GM19328 (cell line): Measurements from ENCODE around the gene TUBGCP2.
A peak's percentile ranks its signal among the peaks of the same experiment; 100 is the strongest.
"Not testable (repeated sequence)": the region's sequence is repeated elsewhere in the genome, so short reads cannot be mapped to it uniquely, and the experiment has no call there.

Source experiments
- ATAC-seq: cut with Tn5 transposase; IDR thresholded peaks from one replicate; pipeline ENCODE4 v1.9.1; 2021; ENCODE audit warnings: mild to moderate bottlenecking, moderate library complexity; ENCODE audit not compliant: unreplicated experiment

Gene TUBGCP2

DNA sequence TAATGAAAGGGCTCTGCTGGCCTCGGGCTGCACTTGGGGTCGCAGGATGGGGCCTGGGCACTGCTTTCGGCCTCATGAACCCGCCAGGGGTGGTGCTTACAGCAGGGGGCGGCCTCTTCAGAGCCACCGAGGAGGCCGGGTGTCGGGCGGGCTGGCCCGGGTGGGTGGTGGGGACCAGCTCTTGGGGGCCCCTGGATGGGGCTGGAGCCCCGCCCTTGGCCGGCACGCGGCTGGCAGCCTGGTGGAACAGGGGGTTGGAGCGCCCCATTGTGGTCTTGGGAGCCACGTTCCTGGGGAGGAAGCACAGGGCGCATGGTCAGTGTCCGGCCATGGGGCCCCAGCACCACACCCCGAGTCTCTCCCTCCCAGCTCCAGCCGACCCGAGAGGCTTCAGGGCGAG lies 40.8 kb downstream of the TUBGCP2 start:
- ATAC-seq: no peak

DNA sequence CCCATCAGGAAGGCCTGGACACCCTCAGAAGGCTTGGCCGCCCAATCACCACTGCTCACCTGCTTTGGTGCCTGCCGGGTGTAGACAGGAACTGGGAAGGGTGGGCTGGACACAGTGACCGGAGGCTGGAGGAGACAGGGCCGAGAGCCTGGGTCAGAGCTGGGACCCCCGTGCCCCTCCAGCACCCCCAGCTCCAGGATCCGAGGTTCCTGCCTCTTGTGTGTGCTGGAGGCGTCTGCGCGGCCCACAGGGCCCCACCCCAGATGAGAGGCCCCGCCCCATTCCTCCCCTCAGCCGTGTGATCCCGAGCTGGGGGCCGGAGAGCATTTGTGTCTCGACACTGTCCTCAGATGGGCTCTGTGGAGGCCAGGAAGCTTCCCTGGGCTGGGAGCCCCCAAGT lies 41.4 kb downstream of the TUBGCP2 start:
- no peak for ATAC-seq

DNA sequence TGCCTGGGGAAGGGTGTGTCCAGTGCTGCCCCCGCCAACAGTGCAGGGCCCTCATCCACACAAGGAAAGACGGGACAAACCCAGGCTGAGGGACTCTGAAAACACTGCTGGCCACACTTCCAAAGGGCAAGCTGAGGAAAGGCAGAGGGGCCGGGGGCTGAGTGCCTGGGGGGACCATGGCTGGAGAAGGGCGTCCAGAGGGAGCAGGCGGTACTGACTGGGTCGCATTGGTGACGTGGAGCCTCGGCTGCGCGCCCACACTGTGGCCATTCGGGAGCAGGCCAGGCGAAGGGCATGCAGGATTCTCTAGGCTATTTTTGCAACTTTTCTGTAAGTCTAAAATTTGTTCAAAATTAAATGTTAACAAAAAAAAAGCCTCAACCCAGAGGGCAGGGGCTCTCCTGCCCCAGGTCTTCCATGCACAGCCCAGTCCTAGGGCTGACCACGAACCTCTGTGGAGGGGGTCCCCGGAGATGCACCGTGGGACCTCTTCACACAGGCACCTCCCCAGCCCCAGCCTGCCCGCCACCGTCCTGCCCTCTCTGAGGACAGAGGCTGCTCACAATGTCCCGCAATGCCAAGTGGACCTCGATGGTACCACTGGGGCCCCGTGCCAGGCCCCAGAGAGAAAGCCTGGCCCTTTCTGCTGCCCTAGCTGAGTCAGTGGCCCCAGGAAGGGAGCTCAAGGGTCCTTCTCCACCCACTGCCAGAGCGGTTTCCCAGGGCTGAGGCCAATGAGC lies 42.4 kb downstream of the TUBGCP2 start:
- no peak for ATAC-seq

DNA sequence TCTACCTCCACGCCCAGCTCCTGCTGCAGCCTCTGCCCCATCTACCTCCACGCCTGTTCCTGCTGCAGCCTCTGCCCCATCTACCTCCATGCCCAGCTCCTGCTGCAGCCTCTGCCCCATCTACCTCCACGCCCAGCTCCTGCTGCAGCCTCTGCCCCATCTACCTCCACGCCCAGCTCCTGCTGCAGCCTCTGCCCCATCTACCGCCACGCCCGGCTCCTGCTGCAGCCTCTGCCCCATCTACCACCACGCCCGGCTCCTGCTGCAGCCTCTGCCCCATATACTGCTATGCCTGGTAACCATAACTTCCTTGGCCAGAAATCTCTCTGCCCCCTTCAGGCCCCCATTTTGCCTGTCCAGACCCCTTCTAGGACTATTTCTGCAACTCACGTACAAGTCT lies 43.6 kb downstream of the TUBGCP2 start:
- not testable (repeated sequence) for ATAC-seq

DNA sequence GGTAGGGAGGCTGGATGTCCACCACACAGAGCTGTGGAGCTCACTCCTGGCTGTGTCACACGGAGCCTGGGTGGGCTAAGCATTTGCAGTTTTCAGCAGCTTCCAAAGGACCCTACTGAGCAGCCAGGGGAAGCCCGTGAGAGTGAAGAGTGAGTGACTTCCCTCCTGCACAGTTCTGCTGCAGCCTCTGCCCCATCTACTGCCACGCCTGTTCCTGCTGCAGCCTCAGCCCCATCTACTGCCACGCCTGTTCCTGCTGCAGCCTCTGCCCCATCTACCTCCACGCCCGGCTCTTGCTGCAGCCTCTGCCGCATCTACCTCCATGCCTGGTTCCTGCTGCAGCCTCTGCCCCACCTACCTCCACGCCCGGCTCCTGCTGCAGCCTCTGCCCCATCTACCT lies 44.2 kb downstream of the TUBGCP2 start:
- no peak for ATAC-seq

DNA sequence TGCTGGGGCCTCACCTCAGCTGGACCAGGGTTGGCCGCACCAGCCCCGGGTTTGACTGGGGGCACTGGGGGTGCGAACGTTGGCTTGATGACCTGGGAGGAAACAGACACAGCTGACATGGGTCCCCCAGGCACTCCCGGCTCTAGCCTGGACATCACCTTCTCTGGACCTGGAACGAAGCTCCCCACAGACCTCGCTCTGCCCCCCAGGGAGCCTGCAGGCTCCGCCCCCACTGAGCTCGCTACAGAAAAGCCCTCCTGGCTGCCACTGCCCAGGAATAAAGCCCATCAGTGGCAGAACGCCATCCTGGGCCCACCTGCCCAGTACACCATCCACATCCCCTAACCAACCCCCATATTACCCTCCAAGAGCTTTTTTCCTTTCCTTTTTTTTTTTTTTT lies 45.0 kb downstream of the TUBGCP2 start:
- ATAC-seq: no peak

DNA sequence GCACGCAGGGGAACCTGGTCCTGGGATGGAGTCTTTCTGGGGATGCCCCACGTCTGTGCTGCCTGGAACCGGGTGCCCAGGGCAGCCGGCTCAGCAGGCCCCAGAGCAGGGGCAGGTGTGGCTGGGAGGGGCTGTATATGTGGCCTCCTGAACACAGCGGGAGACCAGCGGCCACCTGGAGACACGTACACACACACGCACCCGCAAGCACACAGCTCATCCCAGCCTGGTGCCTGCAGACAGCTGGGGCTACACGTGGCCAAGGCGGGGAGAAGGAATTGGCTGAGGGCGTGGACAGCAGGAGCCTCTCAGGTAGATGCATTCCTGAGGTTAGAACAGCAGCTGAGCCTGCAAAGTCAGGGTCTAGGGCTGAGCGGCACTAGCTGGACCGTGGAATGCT lies 46.0 kb downstream of the TUBGCP2 start:
- ATAC-seq: no peak

DNA sequence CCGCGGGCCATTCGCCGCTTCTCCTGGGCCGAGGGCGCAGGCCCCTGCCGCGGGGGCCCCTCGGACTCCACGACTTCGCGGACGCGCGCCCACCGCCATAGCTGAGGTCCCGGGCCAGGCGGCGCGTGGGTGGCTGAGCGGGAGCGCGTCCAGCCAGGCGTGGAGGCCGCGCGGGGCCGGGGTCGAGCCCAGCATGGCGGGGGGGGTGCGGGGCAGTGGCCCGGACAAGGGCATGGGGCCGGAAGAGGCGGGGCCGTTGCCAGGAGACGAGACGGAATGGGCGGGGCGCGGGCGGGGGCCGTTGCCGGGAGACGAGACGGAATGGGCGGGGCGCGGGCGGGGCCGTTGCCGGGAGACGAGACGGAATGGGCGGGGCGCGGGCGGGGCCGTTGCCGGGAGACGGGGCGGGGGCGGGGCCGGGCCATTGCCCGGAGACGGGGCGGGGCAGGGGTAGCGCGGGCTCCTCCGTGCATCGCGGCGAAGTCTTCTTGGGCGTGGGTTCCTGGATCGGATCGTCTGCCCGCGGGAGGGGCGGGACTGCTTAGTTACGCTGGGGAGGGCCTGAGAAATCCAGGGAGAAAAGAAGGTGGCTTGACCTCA lies 46.8 kb downstream of the TUBGCP2 start:
- peak; percentile 52 for ATAC-seq

DNA sequence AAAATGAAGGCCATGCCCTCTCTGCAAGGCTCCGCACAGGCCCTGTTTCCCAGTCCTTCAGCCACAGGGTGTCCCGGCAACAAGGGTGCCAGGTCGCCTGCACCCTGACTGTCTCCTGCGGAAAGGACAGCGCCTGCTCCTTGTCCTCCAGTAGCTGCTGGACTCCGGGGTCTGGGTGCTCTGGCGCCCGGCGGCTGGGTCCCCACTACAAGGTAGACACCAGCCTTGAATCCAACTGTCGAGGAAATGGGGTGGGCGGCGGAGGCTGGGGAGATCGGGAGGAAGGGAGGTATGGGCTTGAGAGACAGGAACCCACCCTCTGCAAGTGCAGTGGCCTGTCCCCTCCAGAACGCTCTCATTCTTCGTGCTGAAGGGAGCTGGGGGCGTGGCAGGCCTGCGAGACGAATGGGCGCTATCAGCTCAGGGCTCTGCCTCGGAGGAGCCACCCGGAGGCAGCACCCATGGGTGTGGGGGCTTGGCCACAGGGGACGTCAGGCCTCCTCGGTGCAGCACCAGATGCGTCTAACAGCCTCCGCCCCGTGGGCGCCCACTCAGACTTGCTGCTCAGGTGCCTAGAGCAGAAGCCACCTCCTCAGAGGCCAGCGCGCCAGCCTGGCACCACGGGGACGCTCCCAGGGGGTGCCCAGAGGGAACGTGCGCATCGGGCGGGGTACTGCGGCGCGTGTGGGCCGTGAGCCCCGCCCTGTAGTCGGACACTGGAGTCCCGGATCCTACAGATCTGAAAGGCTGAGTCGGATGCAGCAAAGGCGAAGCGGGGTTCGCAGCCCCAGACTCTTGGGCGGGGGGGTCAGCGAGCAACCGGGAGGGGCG lies 47.6 kb downstream of the TUBGCP2 start:
- peak; percentile 53 for ATAC-seq

DNA sequence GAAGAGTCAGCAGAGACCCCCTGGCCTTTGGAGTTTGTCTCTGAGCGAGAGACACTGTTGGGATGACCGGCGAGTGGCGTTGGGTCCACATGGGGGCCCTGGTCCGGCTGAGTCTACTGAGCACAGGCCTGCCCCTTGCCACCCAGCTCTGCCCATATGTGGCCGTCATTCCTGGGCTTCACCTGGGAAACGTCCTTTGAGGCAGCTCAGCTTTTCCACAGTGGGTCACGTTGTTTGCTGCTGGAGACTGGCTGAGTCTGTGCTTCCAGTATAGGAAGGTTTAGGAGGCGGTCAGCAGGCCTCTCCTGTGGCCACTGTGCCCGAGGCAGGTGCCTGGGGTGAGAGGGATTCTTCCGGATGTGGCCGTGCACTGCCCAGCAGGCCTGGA lies 49.1 kb downstream of the TUBGCP2 start:
- no peak for ATAC-seq

DNA sequence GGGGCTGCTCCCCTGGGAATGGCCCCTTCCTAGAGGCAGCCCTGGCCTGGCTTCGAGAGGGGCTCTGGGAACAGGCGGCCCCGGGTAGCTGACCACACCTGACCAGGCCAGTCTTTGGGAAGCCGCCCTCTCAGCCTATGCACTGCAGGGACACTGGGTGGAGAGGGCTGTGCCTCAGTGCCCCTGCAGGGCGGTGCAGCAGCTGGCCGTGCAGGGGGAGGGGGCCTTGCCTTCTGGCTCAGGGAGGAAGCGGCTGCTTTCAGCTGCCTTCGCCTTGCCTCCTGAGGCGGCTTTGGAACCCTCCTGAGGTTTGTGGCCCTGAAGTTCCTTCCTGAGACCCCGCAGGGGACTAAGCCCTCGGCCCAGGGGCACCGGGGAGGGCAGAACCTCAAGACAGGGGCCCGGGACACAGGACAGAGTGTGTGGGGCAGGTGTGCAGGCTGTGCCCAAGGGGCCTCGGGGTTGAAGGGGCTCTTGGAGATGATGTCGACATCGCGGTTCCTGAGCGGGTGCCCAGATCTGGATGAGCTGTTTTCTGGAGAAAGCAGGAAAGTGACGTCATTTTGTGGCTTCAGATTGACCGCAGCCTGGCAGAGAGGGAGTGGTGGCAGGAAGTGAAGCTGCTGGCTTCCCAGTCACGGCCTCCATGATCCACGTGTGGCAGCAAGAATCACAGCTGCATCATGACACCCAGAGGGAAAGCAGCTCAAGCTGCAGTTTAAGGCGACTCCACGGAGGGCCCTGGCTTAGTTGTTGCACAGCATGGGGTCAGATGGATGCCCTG lies 49.7 kb downstream of the TUBGCP2 start:
- ATAC-seq: no peak

DNA sequence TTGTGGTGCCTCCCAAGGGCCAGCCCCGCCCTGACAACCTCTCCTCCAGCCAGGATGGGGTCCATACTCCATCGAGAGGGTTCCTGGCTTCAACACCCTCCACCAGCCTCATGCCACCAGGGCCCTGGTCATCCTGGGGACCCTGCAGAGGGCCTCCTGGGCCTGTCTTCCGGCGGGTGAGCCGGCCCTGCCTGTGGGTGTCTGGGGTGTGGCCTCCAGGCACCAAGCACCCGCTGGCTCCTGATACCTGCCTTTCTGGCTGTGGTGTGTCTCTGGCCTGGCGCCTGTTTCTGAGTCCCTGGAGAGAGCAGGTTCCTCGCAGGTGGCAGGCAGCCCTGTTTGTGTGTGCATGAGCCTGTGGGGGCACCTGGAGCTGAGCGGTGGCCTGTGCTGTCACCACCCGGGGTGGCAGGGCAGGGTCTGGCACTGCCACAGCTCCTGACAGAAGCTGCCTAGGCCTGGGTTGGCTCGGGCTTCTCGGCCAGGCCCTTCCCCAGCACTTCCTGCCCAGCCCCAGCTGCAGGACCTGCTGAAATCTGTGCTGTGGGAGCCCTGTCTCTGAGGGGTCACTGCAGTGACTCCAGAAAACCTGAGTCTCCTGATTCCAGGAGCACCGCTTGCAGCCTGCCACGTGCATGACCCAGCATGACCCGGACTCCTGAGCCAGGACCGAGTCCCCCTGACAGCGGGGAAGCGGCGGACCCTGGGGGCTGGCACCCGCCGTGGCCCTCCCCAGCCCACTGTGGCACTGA lies 50.4 kb downstream of the TUBGCP2 start:
- no peak for ATAC-seq

DNA sequence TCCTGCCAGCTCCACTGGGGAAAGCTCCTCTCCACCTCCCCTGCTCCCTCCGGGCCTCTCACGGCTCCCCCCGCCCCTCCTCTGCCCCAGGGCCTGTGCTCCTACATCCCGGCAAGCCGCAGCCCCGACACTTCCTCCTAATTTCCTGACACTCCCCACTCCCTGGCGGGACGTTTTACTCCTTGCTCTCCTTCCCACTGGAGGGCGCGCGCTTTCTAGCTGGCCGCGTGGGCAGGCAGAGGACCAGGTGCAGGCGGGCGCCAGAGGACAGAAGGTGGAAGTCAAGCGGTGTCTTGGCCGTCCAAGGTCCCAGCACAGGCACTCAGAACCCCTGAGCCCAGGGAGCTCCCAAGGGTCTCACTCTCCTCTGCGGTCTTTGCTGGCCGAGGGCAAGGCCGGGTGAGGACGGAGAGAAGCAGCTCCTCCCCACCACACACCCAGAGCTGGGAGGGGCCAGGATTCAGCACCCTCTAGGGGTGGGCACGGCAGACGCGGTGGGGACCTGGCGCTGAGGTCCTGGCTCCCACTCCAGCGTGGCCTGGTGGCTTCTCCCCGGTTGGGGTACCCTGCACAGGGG lies 51.1 kb downstream of the TUBGCP2 start:
- ATAC-seq: no peak

DNA sequence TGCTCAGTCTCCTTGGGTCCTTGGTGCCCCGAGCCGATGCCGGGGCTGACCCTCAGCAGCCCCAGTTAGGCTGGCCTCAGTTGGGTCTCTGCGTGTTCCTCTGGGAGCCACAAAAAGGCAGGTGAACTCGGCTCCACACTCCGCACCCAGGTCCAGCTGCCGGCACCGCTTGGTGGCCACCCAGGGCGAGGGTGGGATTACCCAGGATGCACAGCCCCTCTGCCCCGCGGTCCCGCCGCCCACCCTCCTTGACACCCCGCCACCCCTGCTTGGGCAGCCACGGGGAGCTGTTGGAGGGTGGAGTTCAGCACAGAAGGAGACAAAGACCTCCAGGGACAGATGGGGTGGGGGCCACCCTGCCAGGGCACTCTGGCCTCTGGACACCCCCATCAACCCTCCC lies 53.3 kb downstream of the TUBGCP2 start:
- no peak for ATAC-seq

DNA sequence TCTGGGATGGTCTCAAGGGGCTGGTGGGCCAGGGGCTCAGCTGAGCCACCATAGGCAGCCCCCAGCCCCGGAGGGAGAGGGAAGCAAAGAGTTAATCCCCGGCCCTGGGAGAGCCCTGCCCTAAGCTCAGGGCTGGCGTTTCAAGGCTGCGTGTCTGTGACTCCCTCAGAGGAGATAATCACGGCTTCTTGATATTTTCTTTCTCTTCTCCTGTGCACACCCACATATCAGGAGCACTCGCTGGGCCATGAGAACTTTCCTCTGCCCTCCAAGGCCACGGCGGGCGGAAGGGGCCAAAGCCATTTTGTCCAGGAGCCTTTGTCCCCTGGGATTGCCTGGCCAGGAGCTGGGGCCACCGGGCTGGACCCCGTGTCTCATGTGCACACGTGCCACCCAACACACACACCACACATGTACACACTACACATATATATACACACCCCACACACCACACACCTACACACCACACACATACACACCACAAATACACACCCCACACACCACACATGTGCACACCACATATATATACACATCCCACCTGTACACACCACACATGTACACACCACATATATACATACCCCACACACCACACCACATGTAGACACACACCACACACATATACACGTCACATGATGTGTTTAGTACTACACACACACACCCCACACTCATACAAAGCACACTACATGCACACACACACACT lies 54.1 kb downstream of the TUBGCP2 start:
- ATAC-seq: no peak

DNA sequence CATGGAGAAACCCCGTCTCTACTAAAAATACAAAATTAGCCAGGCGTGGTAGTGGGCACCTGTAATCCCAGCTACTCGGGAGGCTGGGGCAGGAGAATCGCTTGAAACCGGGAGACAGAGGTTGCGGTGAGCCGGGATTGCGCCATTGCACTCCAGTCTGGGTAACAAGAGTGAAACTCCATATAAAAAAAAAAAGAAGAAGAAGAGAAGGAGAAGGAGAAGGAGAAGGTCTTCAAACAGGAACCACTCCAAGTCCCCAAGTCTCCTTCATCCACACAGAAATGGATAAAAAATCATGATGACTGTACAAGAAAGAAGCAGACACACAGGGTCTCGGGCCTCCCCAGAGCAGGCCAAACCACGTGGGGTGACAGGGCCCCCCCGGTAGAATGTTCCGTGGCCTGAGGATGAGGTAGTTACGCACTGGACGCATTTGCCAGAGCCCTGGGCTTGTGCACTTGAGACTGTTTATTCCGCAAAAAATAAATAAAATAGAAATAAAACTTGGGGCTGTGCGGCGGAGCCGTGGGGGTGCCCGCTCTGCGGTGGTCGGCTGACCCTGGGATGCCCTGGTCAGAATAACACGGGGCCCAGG lies 55.2 kb downstream of the TUBGCP2 start:
- no peak for ATAC-seq

DNA sequence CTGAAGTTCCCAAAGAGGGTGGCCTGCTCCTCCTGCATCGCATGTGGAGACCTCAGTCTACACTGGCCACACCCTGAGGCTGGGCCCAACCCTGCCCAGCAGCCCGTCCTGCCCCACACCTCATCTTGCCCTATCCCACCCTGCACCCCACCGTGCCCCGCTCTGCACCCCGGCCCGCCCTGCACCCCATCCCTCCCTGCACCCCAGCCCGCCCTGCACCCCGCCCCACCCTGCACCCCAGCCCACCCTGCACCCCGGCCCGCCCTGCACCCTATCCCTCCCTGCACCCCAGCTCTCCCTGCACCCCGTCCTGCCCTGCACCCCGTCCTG lies 56.5 kb downstream of the TUBGCP2 start:
- no peak for ATAC-seq

DNA sequence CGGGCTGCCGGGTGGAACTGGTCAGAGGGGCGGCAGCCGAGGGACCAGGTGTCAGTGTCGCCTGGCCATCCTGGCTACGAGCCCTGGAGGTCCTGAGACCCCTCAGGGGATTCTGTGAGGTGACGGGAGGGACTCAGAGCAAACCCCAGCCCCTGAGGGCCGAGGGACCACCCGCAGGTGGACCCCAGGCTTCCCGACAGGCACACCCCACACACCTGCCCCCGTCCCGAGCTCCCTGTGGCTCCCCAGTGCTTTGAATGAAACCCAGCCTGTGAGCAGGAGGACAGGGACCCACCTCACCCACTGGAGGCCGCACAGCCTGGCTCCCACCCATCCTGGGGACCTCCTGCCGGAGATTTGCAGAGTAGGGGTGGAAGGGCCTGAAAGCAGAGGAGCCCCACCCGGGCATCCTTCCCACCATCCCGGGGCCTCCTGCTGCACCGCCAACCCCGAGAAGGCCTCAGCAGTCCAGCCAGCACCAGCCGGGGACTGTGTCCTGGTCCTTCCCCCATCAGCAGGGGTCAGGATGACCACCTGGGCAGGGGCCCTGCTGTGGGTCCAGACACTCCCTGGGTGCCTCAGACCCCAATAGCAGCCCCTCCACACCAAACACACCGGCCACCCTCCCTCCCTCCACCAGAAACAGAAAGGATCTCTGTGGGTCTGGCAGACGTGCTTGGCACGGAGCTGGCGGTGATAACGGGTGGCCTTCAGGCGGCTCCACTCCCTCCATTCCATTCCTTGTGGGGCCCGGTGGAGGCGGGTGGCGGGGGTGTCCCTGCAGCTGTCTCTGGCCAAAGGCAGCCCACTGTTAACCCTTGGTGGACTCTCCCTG lies 57.1 kb downstream of the TUBGCP2 start:
- ATAC-seq: no peak
